ENCODE results near the gene APOBR. TPM values are rescaled to one million over a fixed set of nuclear protein-coding genes. Genes with fewer than 3 reads are reported as not detected.

The APOBR gene
- total and polyA plus RNA-seq, 9 of the 15 experiments (the other 6 are each of a cell fraction or from before 2014, with no cell fraction given): 0.08 to 6.1 (median 2.8) TPM; not detected in 1

DNA sequence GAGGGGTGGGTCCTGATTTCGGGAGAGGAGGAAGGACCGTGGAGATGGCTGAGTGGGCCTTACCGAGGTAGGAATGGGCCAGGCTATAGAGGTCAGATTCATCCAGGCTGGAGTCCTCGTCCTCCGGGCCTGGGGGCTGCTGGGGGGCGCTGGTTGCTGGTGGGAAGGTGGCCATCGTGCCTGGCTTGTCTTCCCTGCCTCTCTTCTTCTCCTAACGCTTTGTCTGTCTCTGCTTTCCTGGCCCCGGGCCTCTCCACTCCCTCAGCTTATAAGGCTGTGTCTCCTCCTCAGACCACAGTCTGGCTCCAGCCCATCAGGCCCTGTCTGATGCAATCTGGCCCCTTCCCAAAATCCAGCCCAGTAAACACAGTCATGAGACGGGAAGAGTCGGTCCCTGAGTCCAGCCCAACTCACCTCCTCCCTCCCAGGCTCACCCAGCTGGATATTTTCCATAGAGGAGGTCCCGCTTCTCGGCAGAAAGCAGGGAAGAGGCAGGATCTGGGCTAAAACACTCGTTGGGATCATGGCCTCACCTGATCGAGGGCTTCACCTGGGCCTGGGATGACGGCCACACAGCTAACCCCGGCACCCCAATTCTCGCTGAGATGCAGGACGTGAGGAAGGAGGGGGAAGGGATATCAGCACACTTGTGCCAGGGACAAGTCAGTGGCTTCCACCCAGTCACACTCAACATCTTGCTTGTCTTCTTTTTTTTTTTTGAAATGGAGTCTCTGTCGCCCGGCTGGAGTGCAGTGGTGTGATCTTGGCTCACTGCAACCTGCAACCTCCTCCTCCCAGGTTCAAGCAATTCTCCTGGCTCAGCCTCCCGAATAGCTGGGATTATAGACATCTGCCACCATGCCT lies 44.5 kb downstream of the APOBR start, which contains the start of gene NUPR1 (continued):
- TF ChIP-seq, protein P1, sequence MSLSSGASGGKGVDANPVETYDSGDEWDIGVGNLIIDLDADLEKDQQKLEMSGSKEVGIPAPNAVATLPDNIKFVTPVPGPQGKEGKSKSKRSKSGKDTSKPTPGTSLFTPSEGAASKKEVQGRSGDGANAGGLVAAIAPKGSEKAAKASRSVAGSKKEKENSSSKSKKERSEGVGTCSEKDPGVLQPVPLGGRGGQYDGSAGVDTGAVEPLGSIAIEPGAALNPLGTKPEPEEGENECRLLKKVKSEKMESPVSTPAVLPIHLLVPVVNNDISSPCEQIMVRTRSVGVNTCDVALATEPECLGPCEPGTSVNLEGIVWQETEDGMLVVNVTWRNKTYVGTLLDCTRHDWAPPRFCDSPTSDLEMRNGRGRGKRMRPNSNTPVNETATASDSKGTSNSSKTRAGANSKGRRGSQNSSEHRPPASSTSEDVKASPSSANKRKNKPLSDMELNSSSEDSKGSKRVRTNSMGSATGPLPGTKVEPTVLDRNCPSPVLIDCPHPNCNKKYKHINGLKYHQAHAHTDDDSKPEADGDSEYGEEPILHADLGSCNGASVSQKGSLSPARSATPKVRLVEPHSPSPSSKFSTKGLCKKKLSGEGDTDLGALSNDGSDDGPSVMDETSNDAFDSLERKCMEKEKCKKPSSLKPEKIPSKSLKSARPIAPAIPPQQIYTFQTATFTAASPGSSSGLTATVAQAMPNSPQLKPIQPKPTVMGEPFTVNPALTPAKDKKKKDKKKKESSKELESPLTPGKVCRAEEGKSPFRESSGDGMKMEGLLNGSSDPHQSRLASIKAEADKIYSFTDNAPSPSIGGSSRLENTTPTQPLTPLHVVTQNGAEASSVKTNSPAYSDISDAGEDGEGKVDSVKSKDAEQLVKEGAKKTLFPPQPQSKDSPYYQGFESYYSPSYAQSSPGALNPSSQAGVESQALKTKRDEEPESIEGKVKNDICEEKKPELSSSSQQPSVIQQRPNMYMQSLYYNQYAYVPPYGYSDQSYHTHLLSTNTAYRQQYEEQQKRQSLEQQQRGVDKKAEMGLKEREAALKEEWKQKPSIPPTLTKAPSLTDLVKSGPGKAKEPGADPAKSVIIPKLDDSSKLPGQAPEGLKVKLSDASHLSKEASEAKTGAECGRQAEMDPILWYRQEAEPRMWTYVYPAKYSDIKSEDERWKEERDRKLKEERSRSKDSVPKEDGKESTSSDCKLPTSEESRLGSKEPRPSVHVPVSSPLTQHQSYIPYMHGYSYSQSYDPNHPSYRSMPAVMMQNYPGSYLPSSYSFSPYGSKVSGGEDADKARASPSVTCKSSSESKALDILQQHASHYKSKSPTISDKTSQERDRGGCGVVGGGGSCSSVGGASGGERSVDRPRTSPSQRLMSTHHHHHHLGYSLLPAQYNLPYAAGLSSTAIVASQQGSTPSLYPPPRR (CRISPR knock-in tag; IDR thresholded peaks at IDR 0.05; ENCODE audit: borderline replicate concordance): no peak
- TF ChIP-seq RBM17 (IDR thresholded peaks at IDR 0.05; ENCODE audit: borderline replicate concordance, low read depth, low read length) (no peak), CHD4 (IDR thresholded peaks at IDR 0.05; ENCODE audit: insufficient read depth, insufficient replicate concordance, low read depth, low read length, poor library complexity, severe bottlenecking) (no peak), ZBTB2 (IDR thresholded peaks at IDR 0.05) (no peak), RBM39 (optimal IDR thresholded peaks at IDR 0.05; ENCODE audit: low read depth, low read length) (no peak), GABPB1 (CRISPR knock-in tag; IDR thresholded peaks at IDR 0.05) (no peak), ZBTB7A (IDR thresholded peaks at IDR 0.05; ENCODE audit: borderline replicate concordance, control insufficient read depth, low read depth, low read length) (no peak; the same call in 1 of the 2 replicates), NKRF (IDR thresholded peaks at IDR 0.05; ENCODE audit: borderline replicate concordance) (no peak), ZNF146 (CRISPR knock-in tag; IDR thresholded peaks at IDR 0.05; ENCODE audit: unreplicated experiment) (no peak), ZBTB5 (IDR thresholded peaks at IDR 0.05) (no peak), HOXB6 (CRISPR knock-in tag; IDR thresholded peaks at IDR 0.05; ENCODE audit: borderline replicate concordance) (no peak), HNRNPUL1 (IDR thresholded peaks at IDR 0.05; ENCODE audit: low read length) (no peak), GMEB1 (CRISPR knock-in tag; IDR thresholded peaks at IDR 0.05) (no peak)
